HG03558 (cell line): Measurements from ENCODE around the gene SRGAP1.
"Not testable (repeated sequence)": the region's sequence is repeated elsewhere in the genome, so short reads cannot be mapped to it uniquely, and the experiment has no call there.

Source experiments
- ATAC-seq: cut with Tn5 transposase; IDR thresholded peaks from one replicate; pipeline ENCODE4 v1.9.1; 2021; ENCODE audit warnings: moderate number of reproducible peaks; ENCODE audit not compliant: unreplicated experiment; ENCODE audit errors: extremely low read depth

Gene SRGAP1

GRCh38 chr12:63836046-63836445 lies 8.5 kb upstream of the SRGAP1 start:
- ATAC-seq, result no peak

GRCh38 chr12:63836936-63837335 lies 7.6 kb upstream of the SRGAP1 start:
- ATAC-seq, result no peak

DNA sequence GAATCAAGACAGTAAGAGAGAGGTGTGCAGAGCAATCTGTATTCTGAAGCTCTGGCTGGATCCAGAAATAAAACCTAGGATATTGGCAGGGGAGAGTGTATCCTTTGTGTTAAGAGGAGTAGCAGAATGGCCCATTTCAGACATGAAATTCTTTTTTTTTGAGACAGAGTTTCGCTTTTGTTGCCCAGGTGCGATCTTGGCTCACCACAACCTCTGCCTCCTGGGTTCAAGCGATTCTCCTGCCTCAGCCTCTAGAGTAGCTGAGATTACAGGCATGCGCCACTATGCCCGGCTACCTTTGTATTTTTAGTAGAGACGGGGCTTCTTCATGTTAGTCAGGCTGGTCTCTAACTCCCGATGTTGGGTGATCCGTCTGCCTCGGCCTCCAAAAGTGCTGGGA lies 6.1 kb upstream of the SRGAP1 start:
- ATAC-seq, result no peak

GRCh38 chr12:63841011-63841410 lies 3.5 kb upstream of the SRGAP1 start:
- no peak for ATAC-seq

- no peak for ATAC-seq
Observed at GRCh38 chr12:63841571-63841970, 2.9 kb upstream of the SRGAP1 start.

DNA sequence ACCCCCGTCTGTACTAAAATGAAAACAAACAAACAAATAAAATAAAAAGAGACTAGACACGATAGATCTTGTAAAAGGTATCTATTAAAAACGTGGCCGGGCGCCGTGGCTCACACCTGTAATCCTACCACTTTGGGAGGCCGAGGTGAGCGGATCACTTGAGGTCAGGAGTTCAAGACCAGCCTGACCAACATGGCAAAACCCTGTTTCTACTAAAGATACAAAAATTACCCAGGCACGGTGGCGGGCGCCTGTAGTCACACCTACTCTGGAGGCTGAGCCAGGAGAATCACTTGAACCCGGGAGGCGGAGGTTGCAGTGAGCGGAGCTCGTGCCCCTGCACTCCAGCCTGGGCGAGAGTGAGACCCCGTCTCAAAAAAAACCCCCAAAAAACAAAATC lies 1.8 kb upstream of the SRGAP1 start:
- ATAC-seq, result not testable (repeated sequence)

GRCh38 chr12:63843254-63843720 lies 1.2 kb upstream of the SRGAP1 start:
- ATAC-seq, result no peak

DNA sequence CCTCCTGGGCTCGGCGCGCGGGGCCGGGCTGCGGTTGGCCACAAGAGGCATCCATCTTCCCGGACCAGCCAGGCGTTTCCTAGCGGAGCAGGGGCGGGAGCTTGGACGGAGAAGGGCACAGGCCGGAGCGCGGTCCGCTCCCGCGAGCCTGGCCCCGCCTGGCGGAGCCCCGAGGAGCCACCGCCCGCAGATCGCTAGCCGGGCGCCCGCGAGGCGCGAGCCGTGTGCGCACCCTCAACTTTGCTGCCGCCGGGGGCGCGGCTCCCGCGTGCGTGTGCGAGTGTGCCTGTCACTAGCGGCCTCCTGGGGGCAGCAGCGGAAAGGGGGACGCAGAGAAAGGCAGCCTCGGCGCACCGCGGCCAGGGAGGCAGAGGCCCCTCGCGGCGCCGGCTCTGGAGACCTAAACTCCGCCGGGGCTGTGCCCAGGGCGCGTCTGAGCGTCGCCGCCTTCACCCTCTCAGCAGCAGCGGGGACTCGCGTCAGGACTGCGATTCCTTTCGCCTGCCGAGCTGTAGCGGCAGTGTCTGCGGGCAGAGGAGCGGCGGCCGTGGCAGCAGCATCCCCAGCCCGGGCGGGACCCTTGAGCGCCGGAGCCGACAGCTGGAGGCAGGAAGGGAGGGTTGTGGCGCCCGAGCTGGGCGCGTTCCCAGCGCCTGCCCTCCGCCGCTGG lies 644 bp upstream of the SRGAP1 start:
- ATAC-seq, result peak; percentile 95

GRCh38 chr12:63845726-63846125 lies 1.2 kb downstream of the SRGAP1 start:
- ATAC-seq, result no peak

DNA sequence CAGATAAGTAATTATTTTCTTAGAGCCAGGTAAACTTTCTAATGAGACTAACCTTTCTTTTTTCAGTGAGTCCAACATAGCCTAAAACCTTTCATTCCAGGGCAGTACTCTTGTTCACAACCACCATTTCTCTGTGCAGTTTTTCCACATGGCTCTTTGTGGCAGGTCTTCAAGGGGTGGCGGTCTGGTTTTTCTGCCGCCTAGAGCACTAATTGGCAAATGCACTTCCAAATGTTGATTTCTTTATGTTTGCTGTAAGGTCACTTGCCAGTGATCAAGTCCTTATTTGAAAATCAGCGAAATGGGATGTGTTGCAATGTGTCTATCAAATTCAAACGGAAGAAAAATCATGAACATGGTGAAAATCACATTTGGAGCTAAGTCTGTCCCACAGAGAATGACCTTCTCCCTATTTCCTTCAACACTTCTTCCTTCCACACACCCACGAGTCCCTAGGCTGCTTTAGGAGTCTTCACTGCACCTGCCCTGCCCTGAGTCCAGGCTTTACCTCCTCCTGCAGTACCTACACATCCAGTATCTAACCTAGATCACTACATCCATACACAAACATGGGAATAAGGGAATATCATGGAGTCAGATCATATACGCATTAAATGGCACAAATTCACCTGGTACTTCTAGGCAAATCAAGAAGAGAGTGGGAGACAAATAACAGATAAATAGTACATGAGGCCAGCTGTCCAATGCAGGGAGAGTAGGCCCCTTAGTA lies 1.9 kb downstream of the SRGAP1 start:
- ATAC-seq, result no peak

DNA sequence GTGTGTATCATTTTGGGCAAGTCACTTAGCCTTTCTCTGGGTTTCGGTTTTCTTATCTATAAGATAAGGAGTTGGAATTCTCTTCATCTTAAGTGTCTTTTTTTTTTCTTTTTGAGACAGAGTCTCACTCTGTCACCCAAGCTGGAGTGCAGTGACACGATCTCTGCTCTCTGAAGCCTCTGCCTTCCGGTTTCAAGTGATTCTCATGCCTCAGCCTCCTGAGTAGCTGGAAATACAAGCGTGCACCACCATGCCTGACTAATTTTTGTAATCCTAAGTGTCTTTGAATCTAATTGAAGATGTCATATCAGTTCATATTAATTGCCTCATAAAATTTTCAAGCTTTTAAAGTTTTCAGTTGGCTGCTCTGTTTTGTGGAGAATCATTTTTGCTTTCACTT lies 4.0 kb downstream of the SRGAP1 start:
- ATAC-seq, result no peak

DNA sequence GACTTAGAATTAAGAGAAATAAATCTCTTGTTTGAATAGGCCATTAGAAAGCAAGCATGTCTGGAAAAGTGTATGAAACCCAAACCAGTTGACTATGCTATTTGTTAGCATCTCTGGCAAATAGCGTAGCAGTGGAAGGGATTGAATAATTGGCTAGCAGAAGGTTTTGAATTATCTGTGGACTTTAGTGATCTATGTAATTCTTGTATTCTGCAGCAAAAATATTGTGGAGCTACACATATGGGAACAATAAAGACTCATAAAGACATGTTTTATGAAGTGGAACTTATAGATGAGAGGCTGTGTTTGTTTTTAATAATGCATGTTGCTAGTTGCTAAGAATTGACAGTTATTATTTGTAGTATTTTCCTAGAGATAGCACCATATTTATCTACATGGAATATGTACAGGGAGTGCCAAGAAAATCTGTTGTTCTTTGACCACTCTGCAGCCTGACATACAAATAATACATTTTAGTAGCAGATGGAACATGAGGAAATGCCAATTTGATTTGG lies 4.7 kb downstream of the SRGAP1 start:
- no peak for ATAC-seq

DNA sequence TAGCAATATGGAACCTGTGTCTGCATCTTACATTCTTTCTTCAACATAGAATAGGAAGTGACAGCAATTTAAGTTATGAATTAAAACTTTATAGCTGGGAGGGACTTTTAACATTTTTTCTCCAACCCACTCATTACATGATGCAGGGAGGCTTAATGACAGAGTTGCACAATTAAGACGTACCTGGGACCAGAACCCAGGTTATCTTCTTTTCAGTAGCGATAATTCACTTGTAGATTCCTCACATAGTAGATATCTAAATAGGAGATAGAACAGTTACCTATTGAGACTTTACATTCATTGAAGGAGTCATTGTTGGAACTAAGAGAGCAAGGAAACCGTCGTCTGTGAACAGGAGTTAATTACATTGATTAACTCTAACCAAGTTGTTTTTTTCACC lies 5.1 kb downstream of the SRGAP1 start:
- no peak for ATAC-seq

DNA sequence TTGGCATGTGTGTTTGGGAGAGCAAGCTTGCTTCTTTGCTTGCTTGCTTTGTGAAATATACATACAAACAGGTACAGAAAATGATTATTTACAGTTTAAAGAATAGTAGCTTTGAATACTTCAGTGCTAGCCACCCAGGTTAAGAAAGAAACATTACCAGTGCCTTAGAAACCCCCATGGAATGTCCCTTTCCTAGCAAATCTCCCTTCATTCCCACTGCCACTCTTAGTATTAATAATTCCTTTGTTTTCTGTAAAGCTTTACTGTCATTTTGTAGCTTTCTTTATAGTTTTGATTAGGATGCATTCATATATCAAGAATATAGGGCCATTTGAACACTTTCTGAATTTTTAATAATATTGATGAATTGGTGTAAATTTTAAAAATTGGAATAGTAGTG lies 9.5 kb downstream of the SRGAP1 start:
- ATAC-seq, result no peak

- ATAC-seq, result no peak
Observed at GRCh38 chr12:63855299-63855698, 10.8 kb downstream of the SRGAP1 start.

DNA sequence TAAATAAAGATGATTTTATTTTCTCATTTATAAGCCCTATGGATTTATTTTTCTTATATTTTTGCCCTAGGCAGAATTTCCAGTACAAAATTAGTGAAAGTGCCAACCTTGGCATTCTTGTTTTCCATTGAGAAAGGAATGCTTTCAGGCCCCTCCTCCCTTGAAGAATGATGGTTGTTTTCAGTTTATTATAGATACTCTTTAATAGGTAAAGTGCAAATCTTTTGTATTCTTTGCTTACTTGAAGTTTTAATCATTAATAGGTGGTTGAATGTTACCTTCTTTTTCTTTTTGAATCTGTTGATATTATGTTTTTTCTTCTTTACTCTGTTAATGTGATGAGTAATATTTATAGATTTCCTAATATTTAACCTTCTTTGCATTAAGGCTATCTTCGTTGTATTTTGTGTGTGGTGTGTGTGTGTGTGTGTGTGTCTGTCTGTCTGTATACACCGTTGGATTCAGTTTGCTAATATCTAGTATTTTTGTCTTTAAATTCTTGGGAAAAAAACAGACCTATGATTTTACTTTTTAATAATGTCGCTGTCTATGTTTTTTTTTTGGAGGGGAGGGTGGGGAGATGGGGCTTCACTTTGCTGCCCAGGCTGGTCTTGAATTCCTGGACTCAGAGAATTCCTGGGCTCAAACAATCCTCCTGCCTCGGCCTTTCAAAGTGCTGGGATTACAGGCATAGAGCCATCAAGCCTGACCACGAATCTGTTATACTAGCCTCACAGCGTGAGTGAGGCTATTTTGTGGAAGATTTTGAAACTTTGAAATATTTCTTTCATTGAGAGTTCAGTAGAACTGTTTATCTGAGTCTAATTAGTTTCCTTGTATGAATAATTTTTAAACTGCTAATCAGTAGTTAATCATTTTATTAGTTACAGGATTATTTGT lies 13.5 kb downstream of the SRGAP1 start:
- ATAC-seq, result no peak

GRCh38 chr12:63859880-63860279 lies 15.4 kb downstream of the SRGAP1 start:
- ATAC-seq, result not testable (repeated sequence)

- ATAC-seq, result no peak
Observed at GRCh38 chr12:63862187-63862968, 17.9 kb downstream of the SRGAP1 start.

DNA sequence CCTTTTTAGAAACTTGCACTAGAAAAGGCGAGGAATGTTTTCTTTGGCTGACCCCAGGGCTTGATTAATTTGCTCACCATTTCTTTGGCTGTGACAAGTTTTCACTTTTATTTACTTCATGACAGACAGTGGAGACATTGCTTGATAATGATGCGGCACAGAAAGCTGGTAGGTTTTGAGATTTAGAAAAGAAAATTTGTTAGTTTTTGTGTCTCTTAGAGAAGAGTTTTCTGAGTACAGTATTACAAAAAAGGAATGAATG lies 18.4 kb downstream of the SRGAP1 start:
- ATAC-seq, result no peak
